ENCODE data around the gene SNRPA.

The SNRPA gene

GRCh38 chr19:40714441-40715299 lies 36.3 kb upstream of the SNRPA start (continued):
- TF ChIP-seq ZNF518A (tag by site-specific recombination; conservative IDR thresholded peaks at IDR 0.05; ENCODE audit: low read depth) (no peak), ZNF777 (tag by site-specific recombination; IDR thresholded peaks at IDR 0.05; ENCODE audit: borderline replicate concordance) (no peak), ZNF639 (tag by site-specific recombination; IDR thresholded peaks at IDR 0.05) (peak; percentile 14; the same call in 1 of the 2 replicates), ZIC2 (tag by site-specific recombination; IDR thresholded peaks at IDR 0.05) (peak; percentile 71), ZNF398 (tag by site-specific recombination; IDR thresholded peaks at IDR 0.05) (peak; percentile 99), MZF1 (tag by site-specific recombination; IDR thresholded peaks at IDR 0.05; ENCODE audit: borderline replicate concordance) (peak; percentile 8; the same call in 1 of the 2 replicates), SP2 (tag by site-specific recombination; IDR thresholded peaks at IDR 0.05) (peak; percentile 96), ZNF830 (tag by site-specific recombination; IDR thresholded peaks at IDR 0.05; ENCODE audit: low read depth) (no peak), KLF1 (tag by site-specific recombination; IDR thresholded peaks at IDR 0.05) (peak; percentile 82), ZBTB11 (tag by site-specific recombination; conservative IDR thresholded peaks at IDR 0.05; ENCODE audit: low read depth) (peak; percentile 77), ZNF133 (tag by site-specific recombination; IDR thresholded peaks at IDR 0.05) (no peak), YY2 (tag by site-specific recombination; IDR thresholded peaks at IDR 0.05) (peak; percentile 56; the same call in 1 of the 2 replicates), ZFHX2 (tag by site-specific recombination; conservative IDR thresholded peaks at IDR 0.05) (peak; percentile 97), ZNF157 (tag by site-specific recombination; IDR thresholded peaks at IDR 0.05) (0 out of 2 replicates have a peak, but pooled peaks have one; percentile 8), ZNF76 (tag by site-specific recombination; IDR thresholded peaks at IDR 0.05; ENCODE audit: borderline replicate concordance, low read depth) (peak; percentile 73), BCL11A (tag by site-specific recombination; IDR thresholded peaks at IDR 0.05; ENCODE audit: low read depth) (no peak), MYNN (tag by site-specific recombination; IDR thresholded peaks at IDR 0.05; ENCODE audit: borderline replicate concordance) (peak; percentile 93), ZBTB21 (tag by site-specific recombination; IDR thresholded peaks at IDR 0.05) (peak; percentile 55), ZNF843 (tag by site-specific recombination; IDR thresholded peaks at IDR 0.05) (peak; percentile 17)
- TF ChIP-seq, protein P1, sequence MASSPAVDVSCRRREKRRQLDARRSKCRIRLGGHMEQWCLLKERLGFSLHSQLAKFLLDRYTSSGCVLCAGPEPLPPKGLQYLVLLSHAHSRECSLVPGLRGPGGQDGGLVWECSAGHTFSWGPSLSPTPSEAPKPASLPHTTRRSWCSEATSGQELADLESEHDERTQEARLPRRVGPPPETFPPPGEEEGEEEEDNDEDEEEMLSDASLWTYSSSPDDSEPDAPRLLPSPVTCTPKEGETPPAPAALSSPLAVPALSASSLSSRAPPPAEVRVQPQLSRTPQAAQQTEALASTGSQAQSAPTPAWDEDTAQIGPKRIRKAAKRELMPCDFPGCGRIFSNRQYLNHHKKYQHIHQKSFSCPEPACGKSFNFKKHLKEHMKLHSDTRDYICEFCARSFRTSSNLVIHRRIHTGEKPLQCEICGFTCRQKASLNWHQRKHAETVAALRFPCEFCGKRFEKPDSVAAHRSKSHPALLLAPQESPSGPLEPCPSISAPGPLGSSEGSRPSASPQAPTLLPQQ (tag by site-specific recombination; IDR thresholded peaks at IDR 0.05) = peak; percentile 93
- TF ChIP-seq, protein P2, sequence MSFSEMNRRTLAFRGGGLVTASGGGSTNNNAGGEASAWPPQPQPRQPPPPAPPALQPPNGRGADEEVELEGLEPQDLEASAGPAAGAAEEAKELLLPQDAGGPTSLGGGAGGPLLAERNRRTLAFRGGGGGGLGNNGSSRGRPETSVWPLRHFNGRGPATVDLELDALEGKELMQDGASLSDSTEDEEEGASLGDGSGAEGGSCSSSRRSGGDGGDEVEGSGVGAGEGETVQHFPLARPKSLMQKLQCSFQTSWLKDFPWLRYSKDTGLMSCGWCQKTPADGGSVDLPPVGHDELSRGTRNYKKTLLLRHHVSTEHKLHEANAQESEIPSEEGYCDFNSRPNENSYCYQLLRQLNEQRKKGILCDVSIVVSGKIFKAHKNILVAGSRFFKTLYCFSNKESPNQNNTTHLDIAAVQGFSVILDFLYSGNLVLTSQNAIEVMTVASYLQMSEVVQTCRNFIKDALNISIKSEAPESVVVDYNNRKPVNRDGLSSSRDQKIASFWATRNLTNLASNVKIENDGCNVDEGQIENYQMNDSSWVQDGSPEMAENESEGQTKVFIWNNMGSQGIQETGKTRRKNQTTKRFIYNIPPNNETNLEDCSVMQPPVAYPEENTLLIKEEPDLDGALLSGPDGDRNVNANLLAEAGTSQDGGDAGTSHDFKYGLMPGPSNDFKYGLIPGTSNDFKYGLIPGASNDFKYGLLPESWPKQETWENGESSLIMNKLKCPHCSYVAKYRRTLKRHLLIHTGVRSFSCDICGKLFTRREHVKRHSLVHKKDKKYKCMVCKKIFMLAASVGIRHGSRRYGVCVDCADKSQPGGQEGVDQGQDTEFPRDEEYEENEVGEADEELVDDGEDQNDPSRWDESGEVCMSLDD (tag by site-specific recombination; IDR thresholded peaks at IDR 0.05) = peak; percentile 80
